ENCODE results near the gene PPARD. TPM values are rescaled to one million over a fixed set of nuclear protein-coding genes. Genes with fewer than 3 reads are reported as not detected.

PPARD gene
- total and polyA plus RNA-seq, 2 of the 13 experiments (the other 11 are each of a cell fraction or from before 2014, with no cell fraction given) = 6.1 to 13.3 TPM

- Histone ChIP-seq H3K79me2 (ENCODE audit: insufficient read depth, low read length) (no peaks in the 10 kb centered on the region), H3K4me2 (ENCODE audit: low read depth, low read length) (no peak overlapping the region), H3K9ac (ENCODE audit: insufficient read depth, low read depth, low read length) (no peak overlapping the region), H3K27ac (ENCODE audit: extremely low read length, insufficient read depth, low read length) (no peak overlapping the region), H3K27me3 (ENCODE audit: control insufficient read depth in 1 of 2, insufficient read depth in 2 of 2, low read length in 2 of 2) (no peaks in the 10 kb centered on the region), H4K20me1 (ENCODE audit: insufficient read depth, low read length) (no peaks in the 10 kb centered on the region), H3K4me1 (ENCODE audit: insufficient read depth, low read length) (no peaks in the 10 kb centered on the region), H3K4me3 (replicated peaks in 1 of 3; ENCODE audit: insufficient read depth in 1 of 3, low read depth in 2 of 3, low read length in 3 of 3) (no peak overlapping the region), H3K9me3 (ENCODE audit: low read length) (no peaks in the 10 kb centered on the region), H2AFZ (ENCODE audit: low read length) (no peak overlapping the region), H3K36me3 (replicated peaks in 1 of 2; ENCODE audit: control insufficient read depth in 1 of 2, insufficient read depth in 2 of 2, low read length in 2 of 2) (peaks cover 6 to 33% of the 10 kb centered on the region in 2 experiments; a peak in 4 of 5 replicates)
- ATAC-seq = no peak
- TF ChIP-seq ZNF343 (CRISPR knock-in tag; IDR thresholded peaks at IDR 0.05) (no peak), KLF9 (CRISPR knock-in tag; IDR thresholded peaks at IDR 0.05; ENCODE audit: low read depth) (no peak), NR2F6 (IDR thresholded peaks at IDR 0.05) (no peak), NR2F6 (CRISPR knock-in tag; IDR thresholded peaks at IDR 0.05) (no peak), JUNB (CRISPR knock-in tag; IDR thresholded peaks at IDR 0.05; ENCODE audit: borderline replicate concordance) (no peak), PRDM4 (CRISPR knock-in tag; IDR thresholded peaks at IDR 0.05; ENCODE audit: borderline replicate concordance) (no peak), GABPB1 (CRISPR knock-in tag; IDR thresholded peaks at IDR 0.05) (no peak), TBL1XR1 (IDR thresholded peaks at IDR 0.05; ENCODE audit: borderline replicate concordance, low read length, partially characterized antibody) (no peak), ISX (CRISPR knock-in tag; conservative IDR thresholded peaks at IDR 0.05) (no peak), ZNF207 (IDR thresholded peaks at IDR 0.05; ENCODE audit: borderline replicate concordance) (no peak), HCFC1 (IDR thresholded peaks at IDR 0.05; ENCODE audit: low read depth, low read length) (no peak), POLR2A (IDR thresholded peaks at IDR 0.05; ENCODE audit: insufficient read depth in 1 of 2, low read depth in 2 of 2, low read length in 2 of 2) (no peak), MAFK (conservative IDR thresholded peaks at IDR 0.05 in 1 of 2, IDR thresholded peaks at IDR 0.05 in 1 of 2; ENCODE audit: low read length in 2 of 2) (no peak), MTA1 (CRISPR knock-in tag; IDR thresholded peaks at IDR 0.05; ENCODE audit: borderline replicate concordance) (no peak)
- POLR2A ChIA-PET = interaction anchor here (0.5 kb wide), 1 partner anchor 235 kb away, joined by 3 read pairs; no protein-coding TSS in a partner anchor
- DNase-seq (ENCODE audit: low spot score) = no peak
- FAIRE-seq = no peak
- in situ Hi-C loops (cut with HindIII; ENCODE audit: extremely low pct_ligation_motif_present, low pct_unique_long_range_greater_than_20kb) = no loop called here
- WGBS (ENCODE audit: low lambda C conversion rate) = 100% methylated on average over 3 of the region's 3 CpGs
- no TSS peak for BruUV-seq (replicated peaks)
- CTCF ChIA-PET (ENCODE audit: low intra/inter-chr PET ratio, low total read pairs) = no interaction called here
- intact Hi-C loops (cut with micrococcal nuclease; ENCODE audit: unreplicated experiment) = no loop called here
Measured at GRCh38 chr6:35461270-35461669, 118.9 kb downstream of the PPARD start.

Data from HepG2 (cell line).